ENCODE data around the gene NPTN. TPM values are rescaled to one million over a fixed set of nuclear protein-coding genes. Genes with fewer than 3 reads are reported as not detected.
"Not testable (repeated sequence)": the region's sequence is repeated elsewhere in the genome, so short reads cannot be mapped to it uniquely, and the experiment has no call there.

The NPTN gene
- polyA plus RNA-seq, 1 donor (not counting 4 experiments of a cell fraction or from before 2014, with no cell fraction given): 223 TPM

- peaks cover 6% of the 10 kb centered on the region for H3K79me2 ChIP-seq (ENCODE audit: control insufficient read depth, insufficient read depth, low read length)
- H3K4me2 ChIP-seq (ENCODE audit: control insufficient read depth, extremely low read depth, insufficient read depth, low read depth, low read length): no peak overlapping the region
- H4K20me1 ChIP-seq (ENCODE audit: control insufficient read depth, extremely low read depth, insufficient read depth, low read length): peaks cover 6% of the 10 kb centered on the region
- peaks cover 8 to 24% of the 10 kb centered on the region in 2 experiments for H3K36me3 ChIP-seq (ENCODE audit: control insufficient read depth in 2 of 2, extremely low read depth in 1 of 2, insufficient read depth in 2 of 2, low read length in 2 of 2)
- no peak overlapping the region for H3K4me3 ChIP-seq (ENCODE audit: control insufficient read depth in 2 of 3, extremely low read depth in 1 of 3, insufficient read depth in 2 of 3, low read depth in 1 of 3, low read length in 3 of 3)
- H3K9me3 ChIP-seq (ENCODE audit: control insufficient read depth, low read depth, low read length): no peaks in the 10 kb centered on the region
- H3K27me3 ChIP-seq (ENCODE audit: control insufficient read depth, extremely low read depth, insufficient read depth, low read length): no peaks in the 10 kb centered on the region
- TF ChIP-seq CTCF (optimal IDR thresholded peaks at IDR 0.05 in 1 of 3, IDR thresholded peaks at IDR 0.05 in 1 of 3, conservative IDR thresholded peaks at IDR 0.05 in 1 of 3; ENCODE audit: extremely low read depth in 1 of 3, insufficient read depth in 2 of 3, low read length in 3 of 3): no peak
- no peak for TF ChIP-seq EZH2 (IDR thresholded peaks at IDR 0.05; ENCODE audit: low read length)
- FAIRE-seq (no peak), DNase-seq (ENCODE audit: low read depth, low spot score) (no peak)
- H3K9ac ChIP-seq (ENCODE audit: control insufficient read depth, extremely low read depth, insufficient read depth, low read length): no peak overlapping the region
- peaks cover 5% of the 10 kb centered on the region for H3K9me1 ChIP-seq (ENCODE audit: control insufficient read depth, extremely low read depth, insufficient read depth, low read length)
- dilution Hi-C loops (cut with MboI; ENCODE audit: extremely low pct_ligation_motif_present, low sequenced_read_pairs): loop anchor here (25.0 kb wide), 1 partner anchor 109 kb away; the partner anchor contains the start of gene CD276
- no peak overlapping the region for H2AFZ ChIP-seq (ENCODE audit: control insufficient read depth, low read length)
- no peak overlapping the region for H3K27ac ChIP-seq (ENCODE audit: control insufficient read depth, insufficient read depth, low read length)
- H3K4me1 ChIP-seq (ENCODE audit: control insufficient read depth, extremely low read depth, insufficient read depth, low read length): peaks cover 44% of the 10 kb centered on the region
Observed at GRCh38 chr15:73578026-73578425, 55.2 kb downstream of the NPTN start.

GRCh38 chr15:73577593-73577992, 55.6 kb downstream of the NPTN start:
- H3K4me3 ChIP-seq (ENCODE audit: control insufficient read depth in 2 of 3, extremely low read depth in 1 of 3, insufficient read depth in 2 of 3, low read depth in 1 of 3, low read length in 3 of 3); H3K27ac ChIP-seq (ENCODE audit: control insufficient read depth, insufficient read depth, low read length); FAIRE-seq; H2AFZ ChIP-seq (ENCODE audit: control insufficient read depth, low read length); H3K79me2 ChIP-seq (ENCODE audit: control insufficient read depth, insufficient read depth, low read length); H3K9ac ChIP-seq (ENCODE audit: control insufficient read depth, extremely low read depth, insufficient read depth, low read length); H3K9me3 ChIP-seq (ENCODE audit: control insufficient read depth, low read depth, low read length); H4K20me1 ChIP-seq (ENCODE audit: control insufficient read depth, extremely low read depth, insufficient read depth, low read length); H3K9me1 ChIP-seq (ENCODE audit: control insufficient read depth, extremely low read depth, insufficient read depth, low read length); DNase-seq (ENCODE audit: low read depth, low spot score); H3K4me2 ChIP-seq (ENCODE audit: control insufficient read depth, extremely low read depth, insufficient read depth, low read depth, low read length); H3K27me3 ChIP-seq (ENCODE audit: control insufficient read depth, extremely low read depth, insufficient read depth, low read length): not testable (repeated sequence)
- Histone ChIP-seq H3K4me1 (ENCODE audit: control insufficient read depth, extremely low read depth, insufficient read depth, low read length) (peaks cover 44% of the 10 kb centered on the region), H3K36me3 (ENCODE audit: control insufficient read depth in 2 of 2, extremely low read depth in 1 of 2, insufficient read depth in 2 of 2, low read length in 2 of 2) (peaks cover 6 to 24% of the 10 kb centered on the region in 2 experiments)
- dilution Hi-C loops (cut with MboI; ENCODE audit: extremely low pct_ligation_motif_present, low sequenced_read_pairs): loop anchor here (25.0 kb wide), 1 partner anchor 110 kb away; the partner anchor contains the start of gene CD276

All from keratinocyte (primary cell).